GM23248 (cell line): ENCODE measurements around the gene MAGEB17.

Source experiments
- EZH2 ChIP-seq: fragments of 200-600 bp; sonication (generic); IDR thresholded peaks from 2 replicates; pipeline ENCODE4 v1.6.1; 2018; ENCODE audit warnings: antibody characterized with exemption, mild to moderate bottlenecking; ENCODE audit not compliant: insufficient read depth, poor library complexity, severe bottlenecking
- EZH2phosphoT487 ChIP-seq: fragments of 200-600 bp; sonication (generic); IDR thresholded peaks from 2 replicates; pipeline ENCODE4 v1.6.1; 2018; ENCODE audit warnings: antibody characterized with exemption, moderate library complexity, mild to moderate bottlenecking, low read depth; ENCODE audit not compliant: insufficient read depth

DNA sequence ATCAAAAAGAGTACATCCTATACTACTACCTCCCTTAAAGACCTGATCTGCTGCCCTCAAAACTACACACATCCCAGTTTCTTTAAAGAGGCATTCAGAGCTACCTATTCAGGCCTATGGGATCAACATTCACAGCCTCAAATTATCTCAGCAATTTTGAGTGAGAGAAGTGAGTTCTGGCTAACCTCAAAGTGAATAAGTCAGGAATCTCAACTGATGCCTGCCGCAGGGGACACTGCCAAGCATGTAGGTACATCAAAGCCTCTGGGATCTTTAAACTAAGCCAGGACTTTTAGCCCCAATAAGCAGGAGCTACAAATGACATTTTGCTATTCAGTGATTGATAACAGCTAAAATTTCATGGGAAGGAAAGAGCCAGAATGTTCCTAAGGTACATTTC lies 32.3 kb upstream of the MAGEB17 start:
- TF ChIP-seq EZH2 (no peak), EZH2phosphoT487 (no peak)
